K562 (cell line): ENCODE measurements around the gene FAM117A. TPM values are rescaled to one million over a fixed set of nuclear protein-coding genes. Genes with fewer than 3 reads are reported as not detected.

ENCODE experiments used
- ARNT ChIP-seq, 2 experiments: fragments of 450-650 bp; IDR thresholded peaks; 2 replicates each; pipeline ENCODE4 v1.6.1; 2016; ENCODE audit warnings: mild to moderate bottlenecking in 1 of 2
- ATF4 ChIP-seq: fragments of 450-650 bp; formaldehyde crosslinking; IDR thresholded peaks from 2 replicates; pipeline ENCODE4 v1.4.0; 2022; ENCODE audit warnings: mild to moderate bottlenecking, moderate library complexity
- ATF7 ChIP-seq: fragments of 450-650 bp; IDR thresholded peaks from 2 replicates; pipeline ENCODE4 v1.7.1; 2014; ENCODE audit warnings: mild to moderate bottlenecking, moderate library complexity
- CHD4 ChIP-seq: fragments of 200-600 bp; sonication (generic); IDR thresholded peaks from 3 replicates; pipeline ENCODE4 v1.6.1; 2012; ENCODE audit warnings: low read depth, mild to moderate bottlenecking, mixed read lengths, low read length, inconsistent platforms; ENCODE audit not compliant: insufficient read depth, insufficient replicate concordance, poor library complexity, severe bottlenecking
- CSDE1 ChIP-seq, 2 experiments: fragments of 450-650 bp; IDR thresholded peaks; 2 replicates each; pipeline ENCODE4 v1.6.1; 2016; ENCODE audit warnings: mild to moderate bottlenecking in 1 of 2
- ELK3 ChIP-seq: fragments of 450-650 bp; formaldehyde crosslinking; IDR thresholded peaks from 2 replicates; pipeline ENCODE4 v1.4.0; 2020; ENCODE audit warnings: mild to moderate bottlenecking
- ETV1 ChIP-seq: fragments of 450-650 bp; conservative IDR thresholded peaks from 2 replicates; pipeline ENCODE4 v1.6.1; 2016; ENCODE audit warnings: missing genetic modification characterization, control low read depth, low read depth, missing compliant biosample characterization
- FOXA3 ChIP-seq, 2 experiments: fragments of 450-650 bp in 1 of 2; sonication (generic) in 1 of 2; formaldehyde crosslinking; IDR thresholded peaks in 1 of 2; conservative IDR thresholded peaks in 1 of 2; 2 replicates each; pipeline versions ENCODE4 v1.4.0 to v1.8.0; 2020 to 2022; ENCODE audit warnings: mild to moderate bottlenecking in 2 of 2, missing genetic modification reagents in 1 of 2
- JUND ChIP-seq, 2 experiments: IDR thresholded peaks; 2 replicates in 1 of 2; 3 replicates in 1 of 2; pipeline ENCODE4 v1.6.1; 2011; ENCODE audit warnings: borderline replicate concordance in 2 of 2, low read depth in 2 of 2, low read length in 2 of 2, improper control_type of control experiment in 1 of 2, missing biosample characterization in 1 of 2, missing genetic modification characterization in 1 of 2, missing genetic modification reagents in 1 of 2
- PBX2 ChIP-seq, 2 experiments: IDR thresholded peaks in 1 of 2; conservative IDR thresholded peaks in 1 of 2; 2 replicates each; pipeline ENCODE4 v1.6.1; 2016; ENCODE audit warnings: low read depth in 2 of 2, mild to moderate bottlenecking in 1 of 2, missing compliant biosample characterization in 1 of 2, missing genetic modification characterization in 1 of 2, moderate library complexity in 1 of 2
- RNF2 ChIP-seq: sonication (generic); IDR thresholded peaks from 2 replicates; pipeline ENCODE4 v1.6.1; 2016
- SIN3A ChIP-seq, 2 experiments: fragments of 150-350 bp in 1 of 2; IDR thresholded peaks; 2 replicates each; pipeline ENCODE4 v1.6.1; 2011 to 2016; ENCODE audit warnings: borderline replicate concordance in 2 of 2, low read depth in 2 of 2, low read length in 2 of 2, mild to moderate bottlenecking in 2 of 2, moderate library complexity in 2 of 2; ENCODE audit not compliant: control insufficient read depth in 1 of 2
- ZBTB5 ChIP-seq: fragments of 450-650 bp; IDR thresholded peaks from 2 replicates; pipeline ENCODE4 v1.6.1; 2017; ENCODE audit warnings: antibody characterized with exemption
- ZNF12 ChIP-seq: sonication (generic); formaldehyde crosslinking; IDR thresholded peaks from 2 replicates; pipeline ENCODE4 v1.4.0; 2020; ENCODE audit warnings: mild to moderate bottlenecking, missing genetic modification reagents
- ZNF395 ChIP-seq: fragments of 200-800 bp; sonication (Bioruptor generic); IDR thresholded peaks from 2 replicates; pipeline ENCODE4 v1.6.1; 2017; ENCODE audit warnings: missing genetic modification characterization, missing compliant biosample characterization
- polyA plus RNA-seq, 8 experiments: library from polyadenylated mRNA; depleted of rRNA in 4 of 8; stranded (reverse) in 5 of 8; unstranded in 3 of 8; fragments of >200 nt; fragmentation: Nextera tagmentation in 2 of 8; fragmentation: Illumina TruSeq in 1 of 8; extraction: Ambion mirVana in 2 of 8; extraction: Trizol in 1 of 8; gene quantifications; 2 replicates each; pipeline versions ENCODE4 v1.2.1 to v1.2.3, GENCODE V29; 2011 to 2014; ENCODE audit warnings: inconsistent platforms in 1 of 8, missing spikeins in 1 of 8
- total RNA-seq, 7 experiments: library from RNA; depleted of rRNA in 6 of 7; stranded (reverse); fragments of >200 nt in 6 of 7; fragmentation: Illumina TruSeq in 2 of 7; extraction: Trizol in 2 of 7; gene quantifications; 2 replicates each; pipeline versions ENCODE4 v1.2.1 to v1.2.3, GENCODE V29; 2011 to 2021; ENCODE audit warnings: low replicate concordance in 1 of 7

Gene FAM117A
- total and polyA plus RNA-seq, 9 of the 15 experiments (the other 6 are each of a cell fraction or from before 2014, with no cell fraction given): 3.1 to 79.7 (median 36.6) TPM

- TF ChIP-seq JUND (IDR thresholded peaks at IDR 0.05; ENCODE audit: borderline replicate concordance, low read depth, low read length) (peak; percentile 72; the same call in 1 of the 2 replicates), JUND (tag; IDR thresholded peaks at IDR 0.05; ENCODE audit: borderline replicate concordance, low read depth, low read length) (no peak), ZNF395 (CRISPR knock-in tag) (peak; percentile 96), RNF2 (peak; percentile 61; the same call in 1 of the 2 replicates), ATF7 (peak; percentile 91), ZBTB5 (no peak), ZNF12 (CRISPR knock-in tag) (no peak), ELK3 (CRISPR knock-in tag) (no peak), ATF4 (no peak), ARNT (IDR thresholded peaks at IDR 0.05) (0 out of 4 replicates have a peak, but pooled peaks of 1 of the 2 experiments have one; percentile 76), ETV1 (tag) (0 out of 2 replicates have a peak, but pooled peaks have one; percentile 54), SIN3A (IDR thresholded peaks at IDR 0.05; ENCODE audit: borderline replicate concordance in 2 of 2, control insufficient read depth in 1 of 2, low read depth in 2 of 2, low read length in 2 of 2) (peak; percentile 56 to 94; a peak in 3 of 4 replicates), FOXA3 (CRISPR knock-in tag; conservative IDR thresholded peaks at IDR 0.05 in 1 of 2, IDR thresholded peaks at IDR 0.05 in 1 of 2) (peak in 1 of 2 experiments; percentile 23; a peak in 1 of 4 replicates), PBX2 (CRISPR knock-in tag; IDR thresholded peaks at IDR 0.05; ENCODE audit: low read depth) (no peak), PBX2 (tag; conservative IDR thresholded peaks at IDR 0.05; ENCODE audit: low read depth) (peak; percentile 94), CHD4 (no peak), CSDE1 (IDR thresholded peaks at IDR 0.05) (peak in 1 of 2 experiments; percentile 77; a peak in 2 of 4 replicates)
Measured at GRCh38 chr17:49707608-49708514, 56.1 kb downstream of the FAM117A start, which contains the start of gene SLC35B1 (continued).
